ENCODE measurements around the gene CGREF1. TPM values are rescaled to one million over a fixed set of nuclear protein-coding genes. Genes with fewer than 3 reads are reported as not detected.

CGREF1 gene
- polyA plus RNA-seq, 1 donor from 2014 or later = 24.5 TPM

GRCh38 chr2:27148801-27149439 lies 30.0 kb upstream of the CGREF1 start, which contains the start of gene TCF23:
TCF23 (plus strand) TSS chr2:27149004; CDS start chr2:27149134, 130 bp downstream.
- H3K27me3 ChIP-seq (ENCODE audit: insufficient read depth, low read depth, low read length) = no peaks in the 10 kb centered on the region
- no peak within 1 kb of the TSS for H3K4me2 ChIP-seq (ENCODE audit: low read length)
- no peak within 1 kb of the TSS for H3K27ac ChIP-seq (ENCODE audit: low read length)
- no peaks in the 10 kb centered on the region for H4K20me1 ChIP-seq (ENCODE audit: insufficient read depth)
- no peaks in the 10 kb centered on the region for H3K9me3 ChIP-seq (ENCODE audit: low read length)
- no peak within 1 kb of the TSS for H2AFZ ChIP-seq (ENCODE audit: low read depth, low read length)
- H3F3A ChIP-seq (ENCODE audit: insufficient read depth, low read length, poor library complexity, severe bottlenecking) = no peaks in the 10 kb centered on the region
- no peak within 1 kb of the TSS for H3K9ac ChIP-seq (ENCODE audit: low read length)
- no peaks in the 10 kb centered on the region for H3K36me3 ChIP-seq (ENCODE audit: insufficient read depth, low read length)
- H3K79me2 ChIP-seq (replicated peaks; ENCODE audit: insufficient read depth, low read length) = no peaks in the 10 kb centered on the region
- no peaks in the 10 kb centered on the region for H3K9me2 ChIP-seq (ENCODE audit: insufficient read depth, low read length)
- H3K4me3 ChIP-seq (ENCODE audit: low read length) = no peak within 1 kb of the TSS
- no peak for TF ChIP-seq POLR2AphosphoS5 (IDR thresholded peaks at IDR 0.05)
- TF ChIP-seq, protein P1, sequence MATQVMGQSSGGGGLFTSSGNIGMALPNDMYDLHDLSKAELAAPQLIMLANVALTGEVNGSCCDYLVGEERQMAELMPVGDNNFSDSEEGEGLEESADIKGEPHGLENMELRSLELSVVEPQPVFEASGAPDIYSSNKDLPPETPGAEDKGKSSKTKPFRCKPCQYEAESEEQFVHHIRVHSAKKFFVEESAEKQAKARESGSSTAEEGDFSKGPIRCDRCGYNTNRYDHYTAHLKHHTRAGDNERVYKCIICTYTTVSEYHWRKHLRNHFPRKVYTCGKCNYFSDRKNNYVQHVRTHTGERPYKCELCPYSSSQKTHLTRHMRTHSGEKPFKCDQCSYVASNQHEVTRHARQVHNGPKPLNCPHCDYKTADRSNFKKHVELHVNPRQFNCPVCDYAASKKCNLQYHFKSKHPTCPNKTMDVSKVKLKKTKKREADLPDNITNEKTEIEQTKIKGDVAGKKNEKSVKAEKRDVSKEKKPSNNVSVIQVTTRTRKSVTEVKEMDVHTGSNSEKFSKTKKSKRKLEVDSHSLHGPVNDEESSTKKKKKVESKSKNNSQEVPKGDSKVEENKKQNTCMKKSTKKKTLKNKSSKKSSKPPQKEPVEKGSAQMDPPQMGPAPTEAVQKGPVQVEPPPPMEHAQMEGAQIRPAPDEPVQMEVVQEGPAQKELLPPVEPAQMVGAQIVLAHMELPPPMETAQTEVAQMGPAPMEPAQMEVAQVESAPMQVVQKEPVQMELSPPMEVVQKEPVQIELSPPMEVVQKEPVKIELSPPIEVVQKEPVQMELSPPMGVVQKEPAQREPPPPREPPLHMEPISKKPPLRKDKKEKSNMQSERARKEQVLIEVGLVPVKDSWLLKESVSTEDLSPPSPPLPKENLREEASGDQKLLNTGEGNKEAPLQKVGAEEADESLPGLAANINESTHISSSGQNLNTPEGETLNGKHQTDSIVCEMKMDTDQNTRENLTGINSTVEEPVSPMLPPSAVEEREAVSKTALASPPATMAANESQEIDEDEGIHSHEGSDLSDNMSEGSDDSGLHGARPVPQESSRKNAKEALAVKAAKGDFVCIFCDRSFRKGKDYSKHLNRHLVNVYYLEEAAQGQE (IDR thresholded peaks at IDR 0.05; ENCODE audit: borderline replicate concordance) = no peak
- TF ChIP-seq SMC3 (conservative IDR thresholded peaks at IDR 0.05; ENCODE audit: poor library complexity) = no peak
- TF ChIP-seq MXI1 (conservative IDR thresholded peaks at IDR 0.05; ENCODE audit: poor library complexity, severe bottlenecking) = no peak
- TF ChIP-seq TAF1 (IDR thresholded peaks at IDR 0.05; ENCODE audit: low read depth) = no peak
- no peak for TF ChIP-seq EZH2 (IDR thresholded peaks at IDR 0.05; ENCODE audit: borderline replicate concordance, insufficient read depth, low read length, poor library complexity, severe bottlenecking)
- no peak for TF ChIP-seq RAD21 (conservative IDR thresholded peaks at IDR 0.05)
- TF ChIP-seq EP300 (conservative IDR thresholded peaks at IDR 0.05; ENCODE audit: poor library complexity, severe bottlenecking) = no peak
- TF ChIP-seq CTCF (IDR thresholded peaks at IDR 0.05; ENCODE audit: poor library complexity, severe bottlenecking) = no peak

- Histone ChIP-seq H2AFZ (ENCODE audit: low read depth, low read length) (no peak overlapping the region), H3K79me2 (replicated peaks; ENCODE audit: insufficient read depth, low read length) (no peaks in the 10 kb centered on the region), H3K36me3 (ENCODE audit: insufficient read depth, low read length) (no peaks in the 10 kb centered on the region), H3K4me3 (ENCODE audit: low read length) (no peak overlapping the region), H3K9me2 (ENCODE audit: insufficient read depth, low read length) (no peaks in the 10 kb centered on the region), H3K27ac (ENCODE audit: low read length) (no peak overlapping the region), H3K9ac (ENCODE audit: low read length) (no peak overlapping the region), H3K9me3 (ENCODE audit: low read length) (no peaks in the 10 kb centered on the region), H3K27me3 (ENCODE audit: insufficient read depth, low read depth, low read length) (no peaks in the 10 kb centered on the region), H4K20me1 (ENCODE audit: insufficient read depth) (no peaks in the 10 kb centered on the region), H3K4me2 (ENCODE audit: low read length) (no peak overlapping the region), H3F3A (ENCODE audit: insufficient read depth, low read length, poor library complexity, severe bottlenecking) (no peaks in the 10 kb centered on the region)
- TF ChIP-seq, protein P1 (IDR thresholded peaks at IDR 0.05; ENCODE audit: borderline replicate concordance) = no peak
- TF ChIP-seq SMC3 (conservative IDR thresholded peaks at IDR 0.05; ENCODE audit: poor library complexity) (no peak), POLR2AphosphoS5 (IDR thresholded peaks at IDR 0.05) (no peak), RAD21 (conservative IDR thresholded peaks at IDR 0.05) (no peak), CTCF (IDR thresholded peaks at IDR 0.05; ENCODE audit: poor library complexity, severe bottlenecking) (no peak), EZH2 (IDR thresholded peaks at IDR 0.05; ENCODE audit: borderline replicate concordance, insufficient read depth, low read length, poor library complexity, severe bottlenecking) (no peak), EP300 (conservative IDR thresholded peaks at IDR 0.05; ENCODE audit: poor library complexity, severe bottlenecking) (no peak), MXI1 (conservative IDR thresholded peaks at IDR 0.05; ENCODE audit: poor library complexity, severe bottlenecking) (no peak), TAF1 (IDR thresholded peaks at IDR 0.05; ENCODE audit: low read depth) (no peak)
These were observed 29.0 kb upstream of the CGREF1 start for GRCh38 chr2:27147935-27148334.
